ENCODE results near the gene ABCD4.

- TF ChIP-seq EP300 (IDR thresholded peaks at IDR 0.05): no peak
- TF ChIP-seq CTCF (IDR thresholded peaks at IDR 0.05): no peak
- no peak for TF ChIP-seq POLR2A (IDR thresholded peaks at IDR 0.05)
Observed at GRCh38 chr14:74249433-74250375, 53.0 kb downstream of the ABCD4 start.
